ENCODE data around the gene ADGRF4.

DNA sequence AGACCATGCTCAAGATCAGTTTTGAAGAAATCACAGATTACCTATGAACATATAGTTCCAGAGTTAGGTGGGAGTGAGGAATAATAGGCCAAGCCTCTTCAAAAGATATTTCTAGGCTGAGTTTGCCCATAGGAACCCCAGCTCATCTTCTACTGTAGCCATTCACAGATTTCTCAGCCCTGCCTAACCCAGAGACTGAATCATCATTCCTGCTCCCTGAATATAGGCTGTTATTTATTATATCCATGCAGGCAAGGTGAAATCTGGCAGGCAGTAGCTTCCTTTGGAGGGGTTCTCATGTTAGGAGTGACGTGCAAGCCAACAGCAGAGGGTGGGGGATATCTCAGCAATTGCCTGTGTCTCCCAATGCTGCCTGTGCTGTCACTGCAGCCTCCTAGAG, 25.6 kb upstream of the ADGRF4 start:
- TF ChIP-seq, protein P1, sequence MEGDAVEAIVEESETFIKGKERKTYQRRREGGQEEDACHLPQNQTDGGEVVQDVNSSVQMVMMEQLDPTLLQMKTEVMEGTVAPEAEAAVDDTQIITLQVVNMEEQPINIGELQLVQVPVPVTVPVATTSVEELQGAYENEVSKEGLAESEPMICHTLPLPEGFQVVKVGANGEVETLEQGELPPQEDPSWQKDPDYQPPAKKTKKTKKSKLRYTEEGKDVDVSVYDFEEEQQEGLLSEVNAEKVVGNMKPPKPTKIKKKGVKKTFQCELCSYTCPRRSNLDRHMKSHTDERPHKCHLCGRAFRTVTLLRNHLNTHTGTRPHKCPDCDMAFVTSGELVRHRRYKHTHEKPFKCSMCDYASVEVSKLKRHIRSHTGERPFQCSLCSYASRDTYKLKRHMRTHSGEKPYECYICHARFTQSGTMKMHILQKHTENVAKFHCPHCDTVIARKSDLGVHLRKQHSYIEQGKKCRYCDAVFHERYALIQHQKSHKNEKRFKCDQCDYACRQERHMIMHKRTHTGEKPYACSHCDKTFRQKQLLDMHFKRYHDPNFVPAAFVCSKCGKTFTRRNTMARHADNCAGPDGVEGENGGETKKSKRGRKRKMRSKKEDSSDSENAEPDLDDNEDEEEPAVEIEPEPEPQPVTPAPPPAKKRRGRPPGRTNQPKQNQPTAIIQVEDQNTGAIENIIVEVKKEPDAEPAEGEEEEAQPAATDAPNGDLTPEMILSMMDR (IDR thresholded peaks at IDR 0.05; ENCODE audit: poor library complexity), result no peak
- no peak for TF ChIP-seq EZH2 (IDR thresholded peaks at IDR 0.05; ENCODE audit: borderline replicate concordance)
- no peak for TF ChIP-seq EZH2phosphoT487 (IDR thresholded peaks at IDR 0.05; ENCODE audit: low read depth, severe bottlenecking, unreplicated experiment)
